Kidney tubule cell (primary cell): Measurements from ENCODE around the gene ZNF681.
"Not testable (repeated sequence)": the region's sequence is repeated elsewhere in the genome, so short reads cannot be mapped to it uniquely, and the experiment has no call there.

ENCODE experiments used
- DNase-seq: peaks from one replicate; pipeline ENCODE4 v3.0.0-alpha.2; 2018; ENCODE audit warnings: low spot score

The ZNF681 gene

GRCh38 chr19:23692937-23693336 is 65.8 kb downstream of the ZNF681 start:
- not testable (repeated sequence) for DNase-seq
